CD14-positive monocyte (primary cell): ENCODE measurements around the gene TNFRSF1A. TPM values are rescaled to one million over a fixed set of nuclear protein-coding genes. Genes with fewer than 3 reads are reported as not detected.
A peak's percentile ranks its signal among the peaks of the same experiment; 100 is the strongest.

Experiments used
- DNase-seq, 3 donors: peaks; one replicate each; pipeline ENCODE4 v3.0.0-alpha.2; 2011 to 2022
- H2AFZ ChIP-seq: 2 replicates; pipeline ENCODE4 v1.6.0; 2012; ENCODE audit warnings: mild to moderate bottlenecking, low read depth, low read length, inconsistent platforms; ENCODE audit not compliant: insufficient read depth, poor library complexity, severe bottlenecking
- H3K27ac ChIP-seq, 2 donors: 1 replicate in 1 of 2; 2 replicates in 1 of 2; pipeline ENCODE4 v1.5.1; 2012 to 2013; ENCODE audit warnings: low read length in 2 of 2, control low read depth in 1 of 2, inconsistent platforms in 1 of 2, low read depth in 1 of 2, mild to moderate bottlenecking in 1 of 2
- H3K27me3 ChIP-seq, 2 donors: one replicate each; pipeline versions ENCODE4 v1.6.0 to v1.6.1; 2011 to 2013; ENCODE audit warnings: low read length in 2 of 2; ENCODE audit not compliant: control insufficient read depth in 2 of 2, insufficient read depth in 2 of 2
- H3K36me3 ChIP-seq, 2 donors: replicated peaks in 1 of 2; 1 replicate in 1 of 2; 2 replicates in 1 of 2; pipeline versions ENCODE4 v1.5.1 to v1.6.1; 2012 to 2013; ENCODE audit warnings: low read length in 2 of 2, control low read depth in 1 of 2, inconsistent platforms in 1 of 2, mild to moderate bottlenecking in 1 of 2; ENCODE audit not compliant: insufficient read depth in 2 of 2, control insufficient read depth in 1 of 2
- H3K4me1 ChIP-seq, 2 donors: 1 replicate in 1 of 2; 2 replicates in 1 of 2; pipeline versions ENCODE4 v1.5.1 to v1.6.1; 2012 to 2013; ENCODE audit warnings: low read length in 2 of 2, control low read depth in 1 of 2, inconsistent platforms in 1 of 2, mild to moderate bottlenecking in 1 of 2, moderate library complexity in 1 of 2; ENCODE audit not compliant: insufficient read depth in 2 of 2, control insufficient read depth in 1 of 2
- H3K4me2 ChIP-seq: replicated peaks from 2 replicates; pipeline ENCODE3; 2012; ENCODE audit warnings: low read length, moderate library complexity, mild to moderate bottlenecking; ENCODE audit not compliant: poor library complexity, severe bottlenecking; ENCODE audit errors: extremely low read depth
- H3K4me3 ChIP-seq, 3 experiments: fragments of 200-600 bp in 1 of 3; sonication (generic) in 1 of 3; replicated peaks in 1 of 3; 1 replicate in 2 of 3; 2 replicates in 1 of 3; pipeline ENCODE4 v1.5.1; 2011 to 2013; ENCODE audit warnings: low read length in 3 of 3, mild to moderate bottlenecking in 3 of 3, control low read depth in 2 of 3, low read depth in 2 of 3, inconsistent platforms in 1 of 3, moderate library complexity in 1 of 3
- H3K79me2 ChIP-seq: 2 replicates; pipeline ENCODE4 v1.6.0; 2012; ENCODE audit warnings: mild to moderate bottlenecking, control low read depth, inconsistent platforms, low read length, moderate library complexity; ENCODE audit not compliant: insufficient read depth
- H3K9ac ChIP-seq: 2 replicates; pipeline ENCODE4 v1.6.0; 2017; ENCODE audit warnings: low read length, mild to moderate bottlenecking; ENCODE audit not compliant: insufficient read depth, poor library complexity, severe bottlenecking
- H3K9me3 ChIP-seq, 2 donors: replicated peaks in 1 of 2; 1 replicate in 1 of 2; 2 replicates in 1 of 2; pipeline versions ENCODE4 v1.5.1 to v1.6.1; 2012 to 2013; ENCODE audit warnings: low read length in 2 of 2, control low read depth in 1 of 2; ENCODE audit not compliant: control insufficient read depth in 1 of 2, insufficient read depth in 1 of 2
- H4K20me1 ChIP-seq: 2 replicates; pipeline ENCODE4 v1.6.0; 2012; ENCODE audit warnings: mild to moderate bottlenecking, low read length, control low read depth, moderate library complexity; ENCODE audit not compliant: insufficient read depth
- H3K27ac Mint-ChIP-seq, 7 donors: one replicate each; pipeline ENCODE4 v1.8.0; 2020; ENCODE audit warnings: mild to moderate bottlenecking in 7 of 7, mixed read lengths in 7 of 7, moderate library complexity in 6 of 7, inconsistent platforms in 2 of 7
- H3K27me3 Mint-ChIP-seq, 3 donors: one replicate each; pipeline ENCODE4 v1.8.0; 2021 to 2022; ENCODE audit warnings: low read depth in 3 of 3, mild to moderate bottlenecking in 3 of 3, mixed read lengths in 3 of 3, moderate library complexity in 3 of 3, inconsistent platforms in 1 of 3
- H3K36me3 Mint-ChIP-seq, 2 donors: one replicate each; pipeline ENCODE4 v1.8.0; 2020; ENCODE audit warnings: mixed read lengths in 2 of 2, inconsistent platforms in 1 of 2, mild to moderate bottlenecking in 1 of 2
- H3K4me1 Mint-ChIP-seq: one replicate; pipeline ENCODE4 v1.8.0; 2020; ENCODE audit warnings: mild to moderate bottlenecking, mixed read lengths
- H3K4me3 Mint-ChIP-seq, 2 donors: one replicate each; pipeline ENCODE4 v1.8.0; 2020; ENCODE audit warnings: mild to moderate bottlenecking in 2 of 2, mixed read lengths in 2 of 2, moderate library complexity in 1 of 2
- H3K9me3 Mint-ChIP-seq, 7 donors: one replicate each; pipeline ENCODE4 v1.8.0; 2020 to 2022; ENCODE audit warnings: mixed read lengths in 7 of 7, mild to moderate bottlenecking in 6 of 7, moderate library complexity in 6 of 7, inconsistent platforms in 2 of 7
- WGBS: methylation state at CpG from one replicate; pipeline ENCODE4 v1.1.5; 2013; ENCODE audit warnings: missing lambda C conversion rate; ENCODE audit not compliant: insufficient coverage; 5-methylcytosine and 5-hydroxymethylcytosine counted together
- intact Hi-C, 2 donors: fragments of 100-400 bp; cut with micrococcal nuclease; formaldehyde crosslinking; loops; one replicate each; pipeline versions ENCODE4 v1.15.0 to v1.15.1; 2023
- polyA plus RNA-seq, 3 donors: library from polyadenylated mRNA; depleted of rRNA in 1 of 3; unstranded in 2 of 3; stranded (reverse) in 1 of 3; fragments of 300-500 nt in 2 of 3; fragments of >200 nt in 1 of 3; fragmentation: Illumina TruSeq in 2 of 3; gene quantifications; 1 replicate in 2 of 3; 2 replicates in 1 of 3; pipeline ENCODE4 v1.2.3, GENCODE V29; 2012 to 2021
- TF ChIP-seq, protein P1 (sequence below): fragments of 200-600 bp; IDR thresholded peaks from one replicate; pipeline ENCODE4 v1.8.0; 2022; ENCODE audit warnings: antibody characterized with exemption, mild to moderate bottlenecking

The TNFRSF1A gene
- polyA plus RNA-seq, 3 donors: 108 to 157 (median 152) TPM

DNA sequence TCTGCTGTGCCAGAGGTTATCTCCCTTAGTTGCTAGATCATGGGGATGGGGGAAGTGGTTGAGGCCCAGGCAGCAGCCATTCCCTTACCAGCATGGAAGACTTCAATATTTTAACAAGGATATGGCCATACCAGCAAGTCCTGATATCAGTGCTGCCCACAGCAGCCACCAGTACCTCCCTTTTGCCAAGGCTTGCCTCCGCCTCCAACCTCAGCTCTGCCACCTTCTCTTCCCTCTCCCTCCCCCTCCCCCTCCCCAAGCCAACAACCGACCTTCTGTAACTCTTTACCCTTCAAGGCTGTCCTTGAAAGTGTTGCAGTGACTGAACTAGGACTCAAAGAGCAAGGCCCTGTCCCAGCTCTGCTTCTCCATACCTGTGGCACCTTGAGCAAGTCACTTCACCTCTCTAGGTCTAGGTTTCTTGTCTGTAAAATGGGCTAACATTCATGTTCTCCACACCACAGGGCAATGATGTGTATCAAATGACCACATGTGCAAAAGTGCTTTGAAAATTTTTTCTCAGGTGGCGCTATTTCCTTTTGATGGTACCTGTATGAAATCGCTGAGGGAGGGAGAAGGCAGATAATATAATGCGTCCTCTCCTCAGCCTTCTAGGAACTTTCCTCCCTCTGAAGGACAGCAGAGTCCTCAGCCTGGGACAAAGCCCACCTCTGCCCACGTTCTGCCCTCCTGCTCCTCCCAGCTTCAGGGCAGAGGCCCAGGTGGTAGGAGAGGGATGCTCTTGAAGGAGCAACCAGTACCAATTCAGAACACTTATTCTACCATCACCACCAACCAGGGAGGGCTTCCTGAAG is 16.7 kb downstream of the TNFRSF1A start:
- Histone ChIP-seq H3K27me3 (no peaks in the 10 kb centered on the region), H3K36me3 (peaks cover 28 to 38% of the 10 kb centered on the region in 2 donors), H3K9me3 (no peaks in the 10 kb centered on the region), H3K4me3 (no peak overlapping the region), H3K27ac (peak overlapping the region in 1 of 2 donors; percentile 29), H3K79me2 (peaks cover 21% of the 10 kb centered on the region), H2AFZ (no peak overlapping the region), H3K4me2 (no peak overlapping the region), H4K20me1 (peaks cover 85% of the 10 kb centered on the region), H3K9ac (no peak overlapping the region), H3K4me1 (peaks cover 39 to 53% of the 10 kb centered on the region in 2 donors)
- Mint-ChIP-seq H3K27me3 (peaks cover 3 to 9% (median 6%) of the 10 kb centered on the region in 3 donors), H3K27ac (peak overlapping the region in 6 of 7 donors; percentile 20 to 74 (median 56)), H3K9me3 (no peaks in the 10 kb centered on the region), H3K4me1 (peaks cover 49% of the 10 kb centered on the region), H3K36me3 (peaks cover 28 to 31% of the 10 kb centered on the region in 2 donors), H3K4me3 (no peak overlapping the region)
- intact Hi-C loops: loop anchor here (5.0 kb wide), 3 partner anchors 57 to 142 kb away; partner anchors contain the start of gene LTBR (in 1 of the 2)
- DNase-seq: no peak
- WGBS: 15% methylated on average over 2 of the region's 6 CpGs
- TF ChIP-seq, protein P1, sequence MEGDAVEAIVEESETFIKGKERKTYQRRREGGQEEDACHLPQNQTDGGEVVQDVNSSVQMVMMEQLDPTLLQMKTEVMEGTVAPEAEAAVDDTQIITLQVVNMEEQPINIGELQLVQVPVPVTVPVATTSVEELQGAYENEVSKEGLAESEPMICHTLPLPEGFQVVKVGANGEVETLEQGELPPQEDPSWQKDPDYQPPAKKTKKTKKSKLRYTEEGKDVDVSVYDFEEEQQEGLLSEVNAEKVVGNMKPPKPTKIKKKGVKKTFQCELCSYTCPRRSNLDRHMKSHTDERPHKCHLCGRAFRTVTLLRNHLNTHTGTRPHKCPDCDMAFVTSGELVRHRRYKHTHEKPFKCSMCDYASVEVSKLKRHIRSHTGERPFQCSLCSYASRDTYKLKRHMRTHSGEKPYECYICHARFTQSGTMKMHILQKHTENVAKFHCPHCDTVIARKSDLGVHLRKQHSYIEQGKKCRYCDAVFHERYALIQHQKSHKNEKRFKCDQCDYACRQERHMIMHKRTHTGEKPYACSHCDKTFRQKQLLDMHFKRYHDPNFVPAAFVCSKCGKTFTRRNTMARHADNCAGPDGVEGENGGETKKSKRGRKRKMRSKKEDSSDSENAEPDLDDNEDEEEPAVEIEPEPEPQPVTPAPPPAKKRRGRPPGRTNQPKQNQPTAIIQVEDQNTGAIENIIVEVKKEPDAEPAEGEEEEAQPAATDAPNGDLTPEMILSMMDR: no peak

DNA sequence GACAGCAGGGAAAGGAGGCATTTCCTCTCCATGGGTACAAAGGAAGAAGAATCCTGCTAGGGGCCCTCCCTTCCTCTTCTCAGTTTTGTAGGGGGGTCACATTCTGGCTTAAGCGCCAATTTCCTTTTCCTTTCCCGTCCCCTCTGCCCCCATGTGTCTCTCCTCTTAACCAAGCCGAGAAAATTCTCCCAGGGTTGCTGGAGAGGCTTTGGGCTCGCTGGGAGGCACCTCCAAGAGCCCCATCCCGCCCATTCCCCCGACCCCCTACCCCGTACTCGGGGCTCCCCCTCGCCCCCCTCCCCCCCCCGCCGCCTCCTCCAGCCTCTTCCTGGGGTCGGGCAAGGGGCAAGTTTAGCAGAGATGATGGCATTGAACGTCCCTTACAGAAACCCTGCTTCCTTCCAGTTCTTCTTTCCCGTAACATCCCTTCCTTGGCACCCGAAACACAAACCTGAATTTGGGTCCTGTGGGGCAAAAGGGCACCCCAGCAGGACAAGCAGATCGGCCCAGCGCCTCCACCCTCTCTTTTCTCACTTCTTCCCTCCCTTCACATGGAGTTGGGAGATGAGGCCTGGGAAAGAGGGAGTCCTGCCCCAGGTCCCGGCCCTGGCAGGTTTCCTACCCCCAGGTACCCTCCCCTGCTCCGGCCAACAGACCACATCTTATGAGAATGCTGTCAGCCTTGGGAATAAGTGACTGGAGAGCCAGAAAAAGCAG is 17.7 kb downstream of the TNFRSF1A start:
- Histone ChIP-seq H3K4me1 (peaks cover 38 to 52% of the 10 kb centered on the region in 2 donors), H3K27me3 (no peaks in the 10 kb centered on the region), H3K4me3 (peak overlapping the region in 1 of 3 experiments; percentile 41), H3K9ac (no peak overlapping the region), H3K27ac (peak overlapping the region; percentile 29 to 38), H2AFZ (no peak overlapping the region), H4K20me1 (peaks cover 75% of the 10 kb centered on the region), H3K36me3 (peaks cover 21 to 29% of the 10 kb centered on the region in 2 donors), H3K9me3 (no peaks in the 10 kb centered on the region), H3K79me2 (peaks cover 11% of the 10 kb centered on the region), H3K4me2 (peak overlapping the region; percentile 55)
- intact Hi-C loops: loop anchor here (5.0 kb wide), 3 partner anchors 58 to 143 kb away; partner anchors contain the start of gene LTBR (in 1 of the 2)
- no peak for DNase-seq
- TF ChIP-seq, protein P1: no peak
- peaks cover 22 to 25% of the 10 kb centered on the region in 2 donors for H3K36me3 Mint-ChIP-seq
- peak overlapping the region; percentile 83 to 95 (median 87) for H3K27ac Mint-ChIP-seq
- H3K9me3 Mint-ChIP-seq: no peaks in the 10 kb centered on the region
- H3K4me3 Mint-ChIP-seq: peak overlapping the region; percentile 72 to 82
- no CpG with 5 or more reads among the region's 19 CpGs for WGBS
- H3K27me3 Mint-ChIP-seq: peaks cover 9 to 16% (median 14%) of the 10 kb centered on the region in 3 donors
- peaks cover 48% of the 10 kb centered on the region for H3K4me1 Mint-ChIP-seq
